ENCODE results near the gene NTN1. TPM values are rescaled to one million over a fixed set of nuclear protein-coding genes. Genes with fewer than 3 reads are reported as not detected.

Gene NTN1
- total RNA-seq, 4 donors from 2014 or later, result 3.3 to 19.2 (median 10.4) TPM

GRCh38 chr17:9205520-9206409 is 184.5 kb downstream of the NTN1 start:
- peak overlapping the region; percentile 62 to 78 for H3K27ac ChIP-seq

GRCh38 chr17:9206410-9206703 is 185.0 kb downstream of the NTN1 start:
- Histone ChIP-seq H3K27me3 (no peaks in the 10 kb centered on the region), H3K4me3 (peak overlapping the region in 1 of 2 donors; percentile 15), H3K27ac (peak overlapping the region; percentile 62 to 78), H3K4me1 (peaks cover 7 to 12% of the 10 kb centered on the region in 2 donors), H3K9me3 (no peaks in the 10 kb centered on the region), H3K36me3 (no peaks in the 10 kb centered on the region)
- no peak for DNase-seq
- intact Hi-C loops (cut with DNase I; ENCODE audit: low total_unique reads), result no loop called here
- TF ChIP-seq CTCF (IDR thresholded peaks at IDR 0.05) (no peak), POLR2A (IDR thresholded peaks at IDR 0.05) (no peak)

More at GRCh38 chr17:9205520-9206409, 184.5 kb downstream of the NTN1 start:
- no peak for DNase-seq
- Histone ChIP-seq H3K27me3 (no peaks in the 10 kb centered on the region), H3K4me3 (peak overlapping the region in 1 of 2 donors; percentile 15), H3K36me3 (no peaks in the 10 kb centered on the region), H3K9me3 (no peaks in the 10 kb centered on the region), H3K4me1 (peaks cover 7 to 12% of the 10 kb centered on the region in 2 donors)
- intact Hi-C loops (cut with DNase I; ENCODE audit: low total_unique reads), result no loop called here
- no peak for TF ChIP-seq CTCF (IDR thresholded peaks at IDR 0.05)
- no peak for TF ChIP-seq POLR2A (IDR thresholded peaks at IDR 0.05)

- peak; percentile 48 to 59 for DNase-seq
- H3K4me3 ChIP-seq, result peak overlapping the region; percentile 15 to 17
- H3K36me3 ChIP-seq, result no peaks in the 10 kb centered on the region
- H3K9me3 ChIP-seq, result no peaks in the 10 kb centered on the region
- H3K27me3 ChIP-seq, result no peaks in the 10 kb centered on the region
- H3K4me1 ChIP-seq, result peaks cover 7 to 12% of the 10 kb centered on the region in 2 donors
- peak overlapping the region; percentile 62 to 78 for H3K27ac ChIP-seq
- no peak for TF ChIP-seq POLR2A (IDR thresholded peaks at IDR 0.05)
- TF ChIP-seq CTCF (IDR thresholded peaks at IDR 0.05), result no peak
- intact Hi-C loops (cut with DNase I; ENCODE audit: low total_unique reads), result no loop called here
Observed at GRCh38 chr17:9206741-9207332, 185.5 kb downstream of the NTN1 start.

GRCh38 chr17:9208381-9209105 is 187.2 kb downstream of the NTN1 start:
- TF ChIP-seq POLR2A (IDR thresholded peaks at IDR 0.05) (no peak), CTCF (IDR thresholded peaks at IDR 0.05) (no peak)
- Histone ChIP-seq H3K9me3 (no peaks in the 10 kb centered on the region), H3K4me1 (peaks cover 7 to 12% of the 10 kb centered on the region in 2 donors), H3K4me3 (no peak overlapping the region), H3K27ac (no peak overlapping the region), H3K36me3 (no peaks in the 10 kb centered on the region), H3K27me3 (no peaks in the 10 kb centered on the region)
- intact Hi-C loops (cut with DNase I; ENCODE audit: low total_unique reads), result no loop called here
- no peak for DNase-seq

All from uterus (tissue), 4 donors.